WTC11 (cell line): ENCODE measurements around the gene HECW1. TPM values are rescaled to one million over a fixed set of nuclear protein-coding genes. Genes with fewer than 3 reads are reported as not detected.

Experiments
- ATAC-seq: fragments of 200-7000 bp; cut with Tn5 transposase; 2 replicates; pipeline ENCODE4 v1.10.0; 2021; ENCODE audit warnings: mild to moderate bottlenecking, moderate library complexity
- CTCF ChIA-PET: fragments of 300-600 bp; sonication (Branson Sonifier 250); formaldehyde crosslinking; loops from one replicate; lab custom pipeline; 2021; ENCODE audit warnings: antibody characterized with exemption; lab: Charles Lee
- POLR2A ChIA-PET: fragments of 350-600 bp; sonication (Branson Sonifier 250); formaldehyde crosslinking; loops from one replicate; lab custom pipeline; 2021; ENCODE audit warnings: antibody characterized with exemption; lab: Charles Lee
- DNase-seq: peaks from one replicate; pipeline ENCODE4 v3.0.0; 2021; ENCODE audit warnings: low spot score
- H3K27ac Mint-ChIP-seq: 2 replicates; pipeline ENCODE4 v1.8.0; 2021; ENCODE audit warnings: mixed read lengths
- H3K27me3 Mint-ChIP-seq: 2 replicates; pipeline ENCODE4 v1.8.0; 2021; ENCODE audit warnings: low read depth, mild to moderate bottlenecking, moderate library complexity, mixed read lengths
- H3K36me3 Mint-ChIP-seq: 2 replicates; pipeline ENCODE4 v1.8.0; 2021; ENCODE audit warnings: mixed read lengths
- H3K4me1 Mint-ChIP-seq: 2 replicates; pipeline ENCODE4 v1.8.0; 2022; ENCODE audit warnings: mixed read lengths
- H3K4me3 Mint-ChIP-seq: 2 replicates; pipeline ENCODE4 v1.8.0; 2021; ENCODE audit warnings: mild to moderate bottlenecking, moderate library complexity, mixed read lengths
- H3K9me3 Mint-ChIP-seq: 2 replicates; pipeline ENCODE4 v1.8.0; 2021; ENCODE audit warnings: mixed read lengths
- ATF1 ChIP-seq: sonication (generic); formaldehyde crosslinking; IDR thresholded peaks from 2 replicates; pipeline ENCODE4 v1.8.1; 2023; ENCODE audit warnings: mild to moderate bottlenecking, moderate library complexity, missing genetic modification reagents
- EMX1 ChIP-seq: fragments of 250-450 bp; sonication (Bioruptor Pico); IDR thresholded peaks from 2 replicates; pipeline ENCODE4 v1.8.0; 2021; ENCODE audit warnings: mild to moderate bottlenecking
- FOXK1 ChIP-seq: sonication (generic); formaldehyde crosslinking; IDR thresholded peaks from 2 replicates; pipeline ENCODE4 v1.8.0; 2022; ENCODE audit warnings: mild to moderate bottlenecking, moderate library complexity, missing genetic modification reagents
- JUN ChIP-seq: sonication (generic); formaldehyde crosslinking; IDR thresholded peaks from 2 replicates; pipeline ENCODE4 v1.8.0; 2023; ENCODE audit warnings: mild to moderate bottlenecking, missing genetic modification reagents
- MYBL2 ChIP-seq: sonication (generic); formaldehyde crosslinking; IDR thresholded peaks from 2 replicates; pipeline ENCODE4 v1.8.1; 2023; ENCODE audit warnings: mild to moderate bottlenecking, moderate library complexity, missing genetic modification reagents
- NFATC4 ChIP-seq: fragments of 250-450 bp; sonication (Bioruptor Pico); IDR thresholded peaks from 2 replicates; pipeline ENCODE4 v1.9.0; 2021; ENCODE audit warnings: mild to moderate bottlenecking
- SOX15 ChIP-seq: fragments of 250-450 bp; sonication (Bioruptor Pico); IDR thresholded peaks from 2 replicates; pipeline ENCODE4 v1.9.0; 2021; ENCODE audit warnings: mild to moderate bottlenecking
- TP53 ChIP-seq: sonication (generic); formaldehyde crosslinking; IDR thresholded peaks from 2 replicates; pipeline ENCODE4 v1.8.1; 2023; ENCODE audit warnings: mild to moderate bottlenecking, missing genetic modification reagents
- ZNF317 ChIP-seq: sonication (generic); formaldehyde crosslinking; IDR thresholded peaks from 2 replicates; pipeline ENCODE4 v1.8.1; 2023; ENCODE audit warnings: low read depth, mild to moderate bottlenecking, moderate library complexity, missing genetic modification reagents, borderline replicate concordance
- total RNA-seq: library from RNA; stranded (reverse); gene quantifications from 3 replicates; pipeline ENCODE4 v1.2.3, GENCODE V29; 2021
- TF ChIP-seq, protein P1 (sequence below): fragments of 250-450 bp; sonication (Bioruptor Pico); IDR thresholded peaks from 2 replicates; pipeline ENCODE4 v1.9.0; 2021; ENCODE audit warnings: mild to moderate bottlenecking
- TF ChIP-seq, protein P2 (sequence below): sonication (generic); formaldehyde crosslinking; IDR thresholded peaks from 2 replicates; pipeline ENCODE4 v1.8.0; 2022; ENCODE audit warnings: mild to moderate bottlenecking, missing genetic modification reagents
- TF ChIP-seq, protein P3 (sequence below): sonication (generic); formaldehyde crosslinking; conservative IDR thresholded peaks from 2 replicates; pipeline ENCODE4 v1.8.1; 2023; ENCODE audit warnings: mild to moderate bottlenecking, low read depth, missing genetic modification reagents, moderate library complexity
- TF ChIP-seq, protein P4 (sequence below): fragments of 250-450 bp; sonication (Bioruptor Pico); conservative IDR thresholded peaks from 2 replicates; pipeline ENCODE4 v1.9.0; 2021; ENCODE audit warnings: mild to moderate bottlenecking
- TF ChIP-seq, protein P5 (sequence below): fragments of 250-450 bp; sonication (Bioruptor Pico); IDR thresholded peaks from 2 replicates; pipeline ENCODE4 v2.1.2; 2022; ENCODE audit warnings: mild to moderate bottlenecking, moderate library complexity
- TF ChIP-seq, protein P6 (sequence below): sonication (generic); formaldehyde crosslinking; IDR thresholded peaks from 2 replicates; pipeline ENCODE4 v1.8.1; 2023; ENCODE audit warnings: mild to moderate bottlenecking, moderate library complexity, missing genetic modification reagents
- TF ChIP-seq, protein P7 (sequence below): sonication (generic); formaldehyde crosslinking; IDR thresholded peaks from 2 replicates; pipeline ENCODE4 v1.8.1; 2022; ENCODE audit warnings: mild to moderate bottlenecking, missing genetic modification reagents, moderate library complexity, borderline replicate concordance
- TF ChIP-seq, protein P8 (sequence below): sonication (generic); formaldehyde crosslinking; IDR thresholded peaks from 2 replicates; pipeline ENCODE4 v1.8.0; 2023; ENCODE audit warnings: mild to moderate bottlenecking, missing genetic modification reagents
- TF ChIP-seq, protein P9 (sequence below): fragments of 250-450 bp; sonication (Bioruptor Pico); IDR thresholded peaks from 2 replicates; pipeline ENCODE4 v1.9.0; 2021; ENCODE audit warnings: mild to moderate bottlenecking, borderline replicate concordance

HECW1 gene
- total RNA-seq, 1 experiment from 2014 or later = 6.1 TPM

DNA sequence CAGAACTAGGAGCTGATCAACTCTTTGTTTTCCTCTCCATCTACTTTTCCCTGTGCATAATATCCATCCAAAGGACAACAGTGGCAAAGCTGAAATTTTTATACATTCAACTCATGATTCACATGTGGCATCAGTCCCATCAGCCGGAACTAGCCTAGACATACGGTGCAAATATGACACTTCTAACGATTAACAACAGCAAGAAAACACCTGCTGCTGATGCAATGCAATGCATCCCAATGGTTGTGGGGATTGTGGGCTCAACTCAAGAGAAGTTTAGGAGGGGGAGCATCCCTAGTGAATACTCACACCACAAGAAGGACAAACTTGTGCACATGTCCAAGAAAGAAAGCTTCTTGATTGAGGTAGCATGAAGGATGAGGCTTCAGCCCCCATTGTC lies 449.9 kb downstream of the HECW1 start:
- peaks cover 8% of the 10 kb centered on the region for H3K4me1 Mint-ChIP-seq
- H3K27ac Mint-ChIP-seq = no peak overlapping the region
- no peak for DNase-seq
- H3K36me3 Mint-ChIP-seq = no peaks in the 10 kb centered on the region
- no peak overlapping the region for H3K4me3 Mint-ChIP-seq
- no peaks in the 10 kb centered on the region; the same call in 1 of the 2 replicates for H3K9me3 Mint-ChIP-seq
- no peak for ATAC-seq
- H3K27me3 Mint-ChIP-seq = no peaks in the 10 kb centered on the region
- ChIA-PET CTCF (interaction anchor here (2.3 kb wide), 1 partner anchor 20 kb away, joined by 14 read pairs; the partner anchor contains the start of gene STK17A), POLR2A (interaction anchor here (0.5 kb wide), 1 partner anchor 260 kb away, joined by 3 read pairs; no protein-coding TSS in a partner anchor)
- TF ChIP-seq, protein P1, sequence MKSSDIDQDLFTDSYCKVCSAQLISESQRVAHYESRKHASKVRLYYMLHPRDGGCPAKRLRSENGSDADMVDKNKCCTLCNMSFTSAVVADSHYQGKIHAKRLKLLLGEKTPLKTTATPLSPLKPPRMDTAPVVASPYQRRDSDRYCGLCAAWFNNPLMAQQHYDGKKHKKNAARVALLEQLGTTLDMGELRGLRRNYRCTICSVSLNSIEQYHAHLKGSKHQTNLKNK = no peak
- TF ChIP-seq, protein P2, sequence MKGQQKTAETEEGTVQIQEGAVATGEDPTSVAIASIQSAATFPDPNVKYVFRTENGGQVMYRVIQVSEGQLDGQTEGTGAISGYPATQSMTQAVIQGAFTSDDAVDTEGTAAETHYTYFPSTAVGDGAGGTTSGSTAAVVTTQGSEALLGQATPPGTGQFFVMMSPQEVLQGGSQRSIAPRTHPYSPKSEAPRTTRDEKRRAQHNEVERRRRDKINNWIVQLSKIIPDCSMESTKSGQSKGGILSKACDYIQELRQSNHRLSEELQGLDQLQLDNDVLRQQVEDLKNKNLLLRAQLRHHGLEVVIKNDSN = no peak
- TF ChIP-seq, protein P3, sequence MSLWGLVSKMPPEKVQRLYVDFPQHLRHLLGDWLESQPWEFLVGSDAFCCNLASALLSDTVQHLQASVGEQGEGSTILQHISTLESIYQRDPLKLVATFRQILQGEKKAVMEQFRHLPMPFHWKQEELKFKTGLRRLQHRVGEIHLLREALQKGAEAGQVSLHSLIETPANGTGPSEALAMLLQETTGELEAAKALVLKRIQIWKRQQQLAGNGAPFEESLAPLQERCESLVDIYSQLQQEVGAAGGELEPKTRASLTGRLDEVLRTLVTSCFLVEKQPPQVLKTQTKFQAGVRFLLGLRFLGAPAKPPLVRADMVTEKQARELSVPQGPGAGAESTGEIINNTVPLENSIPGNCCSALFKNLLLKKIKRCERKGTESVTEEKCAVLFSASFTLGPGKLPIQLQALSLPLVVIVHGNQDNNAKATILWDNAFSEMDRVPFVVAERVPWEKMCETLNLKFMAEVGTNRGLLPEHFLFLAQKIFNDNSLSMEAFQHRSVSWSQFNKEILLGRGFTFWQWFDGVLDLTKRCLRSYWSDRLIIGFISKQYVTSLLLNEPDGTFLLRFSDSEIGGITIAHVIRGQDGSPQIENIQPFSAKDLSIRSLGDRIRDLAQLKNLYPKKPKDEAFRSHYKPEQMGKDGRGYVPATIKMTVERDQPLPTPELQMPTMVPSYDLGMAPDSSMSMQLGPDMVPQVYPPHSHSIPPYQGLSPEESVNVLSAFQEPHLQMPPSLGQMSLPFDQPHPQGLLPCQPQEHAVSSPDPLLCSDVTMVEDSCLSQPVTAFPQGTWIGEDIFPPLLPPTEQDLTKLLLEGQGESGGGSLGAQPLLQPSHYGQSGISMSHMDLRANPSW = no peak
- TF ChIP-seq, protein P4, sequence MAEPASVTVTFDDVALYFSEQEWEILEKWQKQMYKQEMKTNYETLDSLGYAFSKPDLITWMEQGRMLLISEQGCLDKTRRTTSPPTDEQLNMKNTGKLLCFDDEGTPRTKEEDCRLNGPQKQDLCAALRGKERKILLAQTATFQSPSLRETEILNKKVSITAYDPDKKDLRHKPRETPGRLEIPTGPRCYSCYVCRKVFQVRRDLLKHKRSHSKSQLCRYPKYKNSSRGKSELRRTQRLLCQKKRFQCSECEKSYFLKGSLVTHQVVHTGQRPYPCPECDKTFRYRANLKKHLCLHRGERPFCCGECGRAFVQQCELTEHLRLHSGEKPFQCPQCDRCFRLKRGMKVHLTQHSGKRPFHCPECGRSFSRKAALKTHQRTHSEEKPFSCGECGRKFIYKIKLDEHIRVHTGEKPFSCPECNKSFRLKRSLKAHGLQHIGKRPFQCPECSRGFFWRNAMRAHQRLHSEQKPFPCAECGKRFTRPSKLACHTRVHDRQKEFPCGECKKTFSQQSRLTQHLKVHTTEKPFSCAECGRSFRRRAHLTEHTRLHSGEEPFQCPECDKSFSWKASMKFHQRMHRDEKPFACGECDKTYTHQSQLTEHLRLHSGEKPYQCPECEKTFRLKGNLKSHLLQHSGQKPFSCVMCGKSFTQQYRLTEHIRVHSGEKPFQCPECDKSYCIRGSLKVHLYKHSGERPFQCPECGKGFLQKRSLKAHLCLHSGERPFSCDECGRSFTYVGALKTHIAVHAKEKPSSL (CRISPR knock-in tag) = no peak
- TF ChIP-seq MYBL2 (CRISPR knock-in tag) (no peak), FOXK1 (no peak), EMX1 (no peak), NFATC4 (CRISPR knock-in tag) (no peak), SOX15 (CRISPR knock-in tag) (no peak), ATF1 (no peak), TP53 (CRISPR knock-in tag) (no peak), JUN (CRISPR knock-in tag) (no peak), ZNF317 (no peak)
- TF ChIP-seq, protein P5, sequence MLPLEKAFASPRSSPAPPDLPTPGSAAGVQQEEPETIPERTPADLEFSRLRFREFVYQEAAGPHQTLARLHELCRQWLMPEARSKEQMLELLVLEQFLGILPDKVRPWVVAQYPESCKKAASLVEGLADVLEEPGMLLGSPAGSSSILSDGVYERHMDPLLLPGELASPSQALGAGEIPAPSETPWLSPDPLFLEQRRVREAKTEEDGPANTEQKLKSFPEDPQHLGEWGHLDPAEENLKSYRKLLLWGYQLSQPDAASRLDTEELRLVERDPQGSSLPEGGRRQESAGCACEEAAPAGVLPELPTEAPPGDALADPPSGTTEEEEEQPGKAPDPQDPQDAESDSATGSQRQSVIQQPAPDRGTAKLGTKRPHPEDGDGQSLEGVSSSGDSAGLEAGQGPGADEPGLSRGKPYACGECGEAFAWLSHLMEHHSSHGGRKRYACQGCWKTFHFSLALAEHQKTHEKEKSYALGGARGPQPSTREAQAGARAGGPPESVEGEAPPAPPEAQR (CRISPR knock-in tag) = no peak
- TF ChIP-seq, protein P6, sequence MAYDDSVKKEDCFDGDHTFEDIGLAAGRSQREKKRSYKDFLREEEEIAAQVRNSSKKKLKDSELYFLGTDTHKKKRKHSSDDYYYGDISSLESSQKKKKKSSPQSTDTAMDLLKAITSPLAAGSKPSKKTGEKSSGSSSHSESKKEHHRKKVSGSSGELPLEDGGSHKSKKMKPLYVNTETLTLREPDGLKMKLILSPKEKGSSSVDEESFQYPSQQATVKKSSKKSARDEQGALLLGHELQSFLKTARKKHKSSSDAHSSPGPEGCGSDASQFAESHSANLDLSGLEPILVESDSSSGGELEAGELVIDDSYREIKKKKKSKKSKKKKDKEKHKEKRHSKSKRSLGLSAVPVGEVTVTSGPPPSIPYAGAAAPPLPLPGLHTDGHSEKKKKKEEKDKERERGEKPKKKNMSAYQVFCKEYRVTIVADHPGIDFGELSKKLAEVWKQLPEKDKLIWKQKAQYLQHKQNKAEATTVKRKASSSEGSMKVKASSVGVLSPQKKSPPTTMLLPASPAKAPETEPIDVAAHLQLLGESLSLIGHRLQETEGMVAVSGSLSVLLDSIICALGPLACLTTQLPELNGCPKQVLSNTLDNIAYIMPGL (CRISPR knock-in tag) = no peak
- TF ChIP-seq, protein P7, sequence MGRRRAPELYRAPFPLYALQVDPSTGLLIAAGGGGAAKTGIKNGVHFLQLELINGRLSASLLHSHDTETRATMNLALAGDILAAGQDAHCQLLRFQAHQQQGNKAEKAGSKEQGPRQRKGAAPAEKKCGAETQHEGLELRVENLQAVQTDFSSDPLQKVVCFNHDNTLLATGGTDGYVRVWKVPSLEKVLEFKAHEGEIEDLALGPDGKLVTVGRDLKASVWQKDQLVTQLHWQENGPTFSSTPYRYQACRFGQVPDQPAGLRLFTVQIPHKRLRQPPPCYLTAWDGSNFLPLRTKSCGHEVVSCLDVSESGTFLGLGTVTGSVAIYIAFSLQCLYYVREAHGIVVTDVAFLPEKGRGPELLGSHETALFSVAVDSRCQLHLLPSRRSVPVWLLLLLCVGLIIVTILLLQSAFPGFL (CRISPR knock-in tag) = no peak
- TF ChIP-seq, protein P8, sequence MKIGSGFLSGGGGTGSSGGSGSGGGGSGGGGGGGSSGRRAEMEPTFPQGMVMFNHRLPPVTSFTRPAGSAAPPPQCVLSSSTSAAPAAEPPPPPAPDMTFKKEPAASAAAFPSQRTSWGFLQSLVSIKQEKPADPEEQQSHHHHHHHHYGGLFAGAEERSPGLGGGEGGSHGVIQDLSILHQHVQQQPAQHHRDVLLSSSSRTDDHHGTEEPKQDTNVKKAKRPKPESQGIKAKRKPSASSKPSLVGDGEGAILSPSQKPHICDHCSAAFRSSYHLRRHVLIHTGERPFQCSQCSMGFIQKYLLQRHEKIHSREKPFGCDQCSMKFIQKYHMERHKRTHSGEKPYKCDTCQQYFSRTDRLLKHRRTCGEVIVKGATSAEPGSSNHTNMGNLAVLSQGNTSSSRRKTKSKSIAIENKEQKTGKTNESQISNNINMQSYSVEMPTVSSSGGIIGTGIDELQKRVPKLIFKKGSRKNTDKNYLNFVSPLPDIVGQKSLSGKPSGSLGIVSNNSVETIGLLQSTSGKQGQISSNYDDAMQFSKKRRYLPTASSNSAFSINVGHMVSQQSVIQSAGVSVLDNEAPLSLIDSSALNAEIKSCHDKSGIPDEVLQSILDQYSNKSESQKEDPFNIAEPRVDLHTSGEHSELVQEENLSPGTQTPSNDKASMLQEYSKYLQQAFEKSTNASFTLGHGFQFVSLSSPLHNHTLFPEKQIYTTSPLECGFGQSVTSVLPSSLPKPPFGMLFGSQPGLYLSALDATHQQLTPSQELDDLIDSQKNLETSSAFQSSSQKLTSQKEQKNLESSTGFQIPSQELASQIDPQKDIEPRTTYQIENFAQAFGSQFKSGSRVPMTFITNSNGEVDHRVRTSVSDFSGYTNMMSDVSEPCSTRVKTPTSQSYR (CRISPR knock-in tag) = no peak
- TF ChIP-seq, protein P9, sequence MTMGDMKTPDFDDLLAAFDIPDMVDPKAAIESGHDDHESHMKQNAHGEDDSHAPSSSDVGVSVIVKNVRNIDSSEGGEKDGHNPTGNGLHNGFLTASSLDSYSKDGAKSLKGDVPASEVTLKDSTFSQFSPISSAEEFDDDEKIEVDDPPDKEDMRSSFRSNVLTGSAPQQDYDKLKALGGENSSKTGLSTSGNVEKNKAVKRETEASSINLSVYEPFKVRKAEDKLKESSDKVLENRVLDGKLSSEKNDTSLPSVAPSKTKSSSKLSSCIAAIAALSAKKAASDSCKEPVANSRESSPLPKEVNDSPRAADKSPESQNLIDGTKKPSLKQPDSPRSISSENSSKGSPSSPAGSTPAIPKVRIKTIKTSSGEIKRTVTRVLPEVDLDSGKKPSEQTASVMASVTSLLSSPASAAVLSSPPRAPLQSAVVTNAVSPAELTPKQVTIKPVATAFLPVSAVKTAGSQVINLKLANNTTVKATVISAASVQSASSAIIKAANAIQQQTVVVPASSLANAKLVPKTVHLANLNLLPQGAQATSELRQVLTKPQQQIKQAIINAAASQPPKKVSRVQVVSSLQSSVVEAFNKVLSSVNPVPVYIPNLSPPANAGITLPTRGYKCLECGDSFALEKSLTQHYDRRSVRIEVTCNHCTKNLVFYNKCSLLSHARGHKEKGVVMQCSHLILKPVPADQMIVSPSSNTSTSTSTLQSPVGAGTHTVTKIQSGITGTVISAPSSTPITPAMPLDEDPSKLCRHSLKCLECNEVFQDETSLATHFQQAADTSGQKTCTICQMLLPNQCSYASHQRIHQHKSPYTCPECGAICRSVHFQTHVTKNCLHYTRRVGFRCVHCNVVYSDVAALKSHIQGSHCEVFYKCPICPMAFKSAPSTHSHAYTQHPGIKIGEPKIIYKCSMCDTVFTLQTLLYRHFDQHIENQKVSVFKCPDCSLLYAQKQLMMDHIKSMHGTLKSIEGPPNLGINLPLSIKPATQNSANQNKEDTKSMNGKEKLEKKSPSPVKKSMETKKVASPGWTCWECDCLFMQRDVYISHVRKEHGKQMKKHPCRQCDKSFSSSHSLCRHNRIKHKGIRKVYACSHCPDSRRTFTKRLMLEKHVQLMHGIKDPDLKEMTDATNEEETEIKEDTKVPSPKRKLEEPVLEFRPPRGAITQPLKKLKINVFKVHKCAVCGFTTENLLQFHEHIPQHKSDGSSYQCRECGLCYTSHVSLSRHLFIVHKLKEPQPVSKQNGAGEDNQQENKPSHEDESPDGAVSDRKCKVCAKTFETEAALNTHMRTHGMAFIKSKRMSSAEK (CRISPR knock-in tag) = no peak
